MM.1S (cell line): ENCODE results near the gene RB1.

Experiments used
- CTCF ChIP-seq: fragments of 300-600 bp; sonication (generic); IDR thresholded peaks from 2 replicates; pipeline ENCODE4 v1.5.1; 2016; ENCODE audit warnings: antibody characterized with exemption, low read length, mixed read lengths
- EZH2 ChIP-seq: fragments of 300-600 bp; sonication (generic); optimal IDR thresholded peaks from 2 replicates; pipeline ENCODE3; 2017; ENCODE audit warnings: low read depth, mild to moderate bottlenecking, antibody characterized with exemption, low read length, mixed read lengths
- EZH2phosphoT487 ChIP-seq: fragments of 300-600 bp; sonication (generic); IDR thresholded peaks from 2 replicates; pipeline ENCODE4 v1.6.1; 2018; ENCODE audit warnings: antibody characterized with exemption, low read length

GRCh38 chr13:48429886-48430285, 126.3 kb downstream of the RB1 start:
- TF ChIP-seq EZH2phosphoT487 (no peak), CTCF (no peak), EZH2 (no peak)
